Lung microvascular endothelial cell (primary cell): ENCODE data around the gene LCAT. TPM values are rescaled to one million over a fixed set of nuclear protein-coding genes. Genes with fewer than 3 reads are reported as not detected.

Experiments used
- DNase-seq, 2 donors: peaks; one replicate each; pipeline versions ENCODE4 v3.0.0 to v3.0.0-alpha.2; 2010; ENCODE audit warnings: low read depth in 2 of 2
- total RNA-seq: library from RNA; depleted of rRNA; stranded (reverse); fragments of >200 nt; gene quantifications from 2 replicates; pipeline ENCODE4 v1.2.1, GENCODE V29; 2014

The LCAT gene
- total RNA-seq, 1 donor from 2014 or later, result 5.4 TPM

- DNase-seq, result peak; percentile 71 to 88
Observed at GRCh38 chr16:67968400-67969253, 24.7 kb upstream of the LCAT start, which contains the start of gene SLC12A4. Gene SLC12A4 (minus strand): TSS chr16:67968637. CDS start chr16:67968553, 84 bp downstream.

GRCh38 chr16:67967958-67968399 lies 24.1 kb upstream of the LCAT start:
- peak; percentile 33 to 51 for DNase-seq

- peak; percentile 47 to 55 for DNase-seq
Observed at GRCh38 chr16:67967183-67967957, 23.4 kb upstream of the LCAT start.

- DNase-seq, result no peak
Observed at GRCh38 chr16:67966549-67967182, 22.7 kb upstream of the LCAT start.

- no peak for DNase-seq
Observed at GRCh38 chr16:67965668-67966548, 22.0 kb upstream of the LCAT start.

- DNase-seq, result no peak
Observed at GRCh38 chr16:67964477-67965131, 20.7 kb upstream of the LCAT start.

- peak in 1 of 2 donors; percentile 37 for DNase-seq
Observed at GRCh38 chr16:67963662-67964321, 19.9 kb upstream of the LCAT start.

- DNase-seq, result no peak
Observed at GRCh38 chr16:67963292-67963661, 19.4 kb upstream of the LCAT start.

- no peak for DNase-seq
Observed at GRCh38 chr16:67962135-67962534, 18.2 kb upstream of the LCAT start.

- no peak for DNase-seq
Observed at GRCh38 chr16:67961551-67961957, 17.6 kb upstream of the LCAT start.

- DNase-seq, result peak in 1 of 2 donors; percentile 60
Observed at GRCh38 chr16:67959536-67960329, 15.8 kb upstream of the LCAT start.

- DNase-seq, result no peak
Observed at GRCh38 chr16:67957622-67958021, 13.7 kb upstream of the LCAT start.

GRCh38 chr16:67954421-67955196 lies 10.7 kb upstream of the LCAT start:
- no peak for DNase-seq

- no peak for DNase-seq
Observed at GRCh38 chr16:67953641-67954375, 9.9 kb upstream of the LCAT start.

GRCh38 chr16:67951485-67951884 lies 7.6 kb upstream of the LCAT start:
- DNase-seq, result no peak

GRCh38 chr16:67950335-67950843 lies 6.5 kb upstream of the LCAT start:
- DNase-seq, result no peak

GRCh38 chr16:67949645-67950044 lies 5.7 kb upstream of the LCAT start:
- DNase-seq, result no peak
